ENCODE measurements around the gene ULBP2.
A peak's percentile ranks its signal among the peaks of the same experiment; 100 is the strongest.
"Not testable (repeated sequence)": the region's sequence is repeated elsewhere in the genome, so short reads cannot be mapped to it uniquely, and the experiment has no call there.

ULBP2 gene

DNA sequence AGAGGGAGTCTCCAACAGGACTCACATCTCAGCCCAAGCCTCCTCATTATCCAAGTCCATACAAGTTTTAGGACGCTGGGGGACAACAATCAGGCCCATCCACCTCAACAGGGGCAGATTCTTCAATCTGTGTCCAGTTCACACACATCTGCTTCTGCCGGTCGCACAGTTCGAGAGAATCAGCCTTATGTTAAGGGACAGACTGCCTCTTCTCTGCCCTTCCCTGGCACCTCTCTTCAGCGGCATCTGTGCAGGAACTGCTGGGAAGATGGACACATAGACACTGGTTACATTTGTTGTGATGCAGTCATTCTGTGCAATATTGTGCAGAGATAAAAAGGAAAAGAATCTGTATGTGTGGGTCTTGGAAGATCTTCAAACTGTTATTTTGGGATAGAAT lies 43.0 kb downstream of the ULBP2 start:
- H3K4me3 ChIP-seq = no peak overlapping the region
- H4K20me1 ChIP-seq = peaks cover 29% of the 10 kb centered on the region
- H3K4me2 ChIP-seq = no peak overlapping the region
- no peak overlapping the region for H3K9ac ChIP-seq
- H3K36me3 ChIP-seq = no peaks in the 10 kb centered on the region
- H3K9me3 ChIP-seq = peaks cover 35% of the 10 kb centered on the region
- TF ChIP-seq Cebpa-rat (IDR thresholded peaks at IDR 0.05) = no peak
- H3K4me1 ChIP-seq = peaks cover 6% of the 10 kb centered on the region
- H3K27me3 ChIP-seq = peaks cover 86% of the 10 kb centered on the region
- no peak overlapping the region for H3K27ac ChIP-seq

DNA sequence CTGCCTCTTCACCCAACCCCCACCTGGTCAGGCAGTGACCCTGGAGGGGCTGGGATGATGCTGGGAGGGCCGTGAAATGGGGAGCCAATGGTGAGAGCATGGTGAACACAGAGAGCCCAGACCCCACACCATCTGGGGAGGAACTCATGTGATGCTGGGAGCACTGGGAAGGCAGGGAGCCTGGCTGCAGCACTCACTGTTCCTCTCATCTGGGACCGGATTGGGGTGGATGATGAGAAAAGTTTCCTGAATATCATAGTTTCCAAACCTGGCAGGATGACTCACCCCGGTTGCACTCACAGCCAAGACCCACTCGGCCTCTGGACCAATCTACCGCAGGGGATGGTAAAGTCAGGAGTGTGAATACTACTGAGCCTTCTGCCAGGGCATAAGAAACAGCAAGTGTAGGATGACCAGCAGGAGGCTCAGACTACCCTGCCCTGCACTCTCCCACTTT lies 43.7 kb downstream of the ULBP2 start:
- Histone ChIP-seq H3K9ac (no peak overlapping the region), H3K27me3 (peaks cover 93% of the 10 kb centered on the region), H3K36me3 (no peaks in the 10 kb centered on the region), H4K20me1 (peaks cover 37% of the 10 kb centered on the region), H3K4me1 (peaks cover 13% of the 10 kb centered on the region), H3K4me3 (no peak overlapping the region), H3K27ac (no peak overlapping the region), H3K4me2 (no peak overlapping the region), H3K9me3 (peaks cover 35% of the 10 kb centered on the region)
- no peak for TF ChIP-seq Cebpa-rat (IDR thresholded peaks at IDR 0.05)

DNA sequence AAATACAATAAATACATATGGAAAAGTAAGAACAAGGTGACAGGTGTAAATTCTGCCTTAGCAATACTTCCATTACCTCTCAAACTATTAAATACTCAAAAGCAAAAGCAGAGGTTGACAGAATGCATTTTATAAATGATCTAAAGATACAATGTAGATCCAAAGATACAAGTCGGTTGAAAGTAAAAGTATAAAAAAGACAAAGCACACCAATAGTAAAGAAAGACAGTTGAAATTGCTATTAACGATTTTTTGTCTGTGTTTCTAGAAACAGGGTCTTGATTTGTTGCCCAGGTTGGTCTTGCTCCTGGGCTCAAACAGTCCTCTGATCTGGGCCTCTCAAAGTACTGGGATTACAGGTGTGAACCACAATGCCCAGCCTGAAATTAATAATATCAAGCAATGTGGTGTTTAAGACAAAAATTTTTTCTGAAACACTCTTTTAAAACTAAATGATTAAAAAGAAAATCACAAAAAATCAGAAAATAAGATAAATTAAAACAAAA lies 45.8 kb downstream of the ULBP2 start:
- peaks cover 100% of the 10 kb centered on the region for H3K27me3 ChIP-seq
- H3K36me3 ChIP-seq = no peaks in the 10 kb centered on the region
- no peak overlapping the region for H3K4me2 ChIP-seq
- H3K4me1 ChIP-seq = peaks cover 24% of the 10 kb centered on the region
- peaks cover 35% of the 10 kb centered on the region for H3K9me3 ChIP-seq
- peaks cover 58% of the 10 kb centered on the region for H4K20me1 ChIP-seq
- H3K27ac ChIP-seq = no peak overlapping the region
- no peak for TF ChIP-seq Cebpa-rat (IDR thresholded peaks at IDR 0.05)
- no peak overlapping the region for H3K9ac ChIP-seq
- H3K4me3 ChIP-seq = no peak overlapping the region; the same call in 1 of the 2 replicates

DNA sequence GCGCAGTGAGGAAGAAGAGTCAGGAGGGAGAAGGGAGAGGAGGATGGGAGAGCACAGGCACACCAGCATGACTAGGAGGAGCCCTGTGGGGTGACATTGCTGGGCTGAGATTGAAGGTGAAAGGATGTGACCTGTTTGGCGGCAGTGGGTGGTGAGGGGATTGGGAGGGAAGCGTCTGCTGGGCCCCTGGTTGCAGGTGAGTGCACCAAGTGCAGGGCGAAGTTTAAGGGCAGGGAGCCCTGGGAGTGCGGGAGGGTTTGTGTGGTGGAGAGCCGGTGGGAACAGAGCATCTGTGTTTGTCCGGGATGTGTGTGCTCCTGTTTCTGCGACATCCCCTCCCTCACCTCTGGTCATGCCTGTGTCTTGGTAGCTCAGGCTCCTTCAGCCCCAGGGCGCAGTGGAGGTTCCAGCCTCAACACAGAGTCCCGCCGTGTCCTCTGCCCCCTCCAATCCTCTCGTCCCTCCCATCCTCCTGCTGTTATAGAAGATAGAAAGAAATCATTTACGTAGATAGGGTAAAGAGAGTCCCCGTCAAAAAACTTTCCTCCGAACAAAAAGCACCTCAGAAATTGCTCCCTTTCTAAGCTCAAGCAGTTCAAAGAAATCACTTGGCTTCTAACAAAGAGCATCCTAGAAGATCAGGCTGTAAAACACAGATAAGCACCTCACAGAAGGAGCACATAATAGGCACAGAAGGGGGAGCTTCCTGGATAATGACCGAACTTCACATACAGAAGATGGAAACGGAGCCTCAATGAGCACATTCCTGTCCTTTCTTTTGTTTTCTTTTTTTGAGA lies 46.9 kb downstream of the ULBP2 start:
- H3K4me3 ChIP-seq = peak overlapping the region; percentile 6; the same call in 1 of the 2 replicates
- H3K36me3 ChIP-seq = no peaks in the 10 kb centered on the region
- H3K9me3 ChIP-seq = peaks cover 35% of the 10 kb centered on the region
- H3K9ac ChIP-seq = no peak overlapping the region
- H4K20me1 ChIP-seq = peaks cover 61% of the 10 kb centered on the region
- no peak overlapping the region for H3K4me2 ChIP-seq
- H3K4me1 ChIP-seq = peaks cover 24% of the 10 kb centered on the region
- H3K27ac ChIP-seq = no peak overlapping the region
- H3K27me3 ChIP-seq = peaks cover 100% of the 10 kb centered on the region
- no peak for TF ChIP-seq Cebpa-rat (IDR thresholded peaks at IDR 0.05)

DNA sequence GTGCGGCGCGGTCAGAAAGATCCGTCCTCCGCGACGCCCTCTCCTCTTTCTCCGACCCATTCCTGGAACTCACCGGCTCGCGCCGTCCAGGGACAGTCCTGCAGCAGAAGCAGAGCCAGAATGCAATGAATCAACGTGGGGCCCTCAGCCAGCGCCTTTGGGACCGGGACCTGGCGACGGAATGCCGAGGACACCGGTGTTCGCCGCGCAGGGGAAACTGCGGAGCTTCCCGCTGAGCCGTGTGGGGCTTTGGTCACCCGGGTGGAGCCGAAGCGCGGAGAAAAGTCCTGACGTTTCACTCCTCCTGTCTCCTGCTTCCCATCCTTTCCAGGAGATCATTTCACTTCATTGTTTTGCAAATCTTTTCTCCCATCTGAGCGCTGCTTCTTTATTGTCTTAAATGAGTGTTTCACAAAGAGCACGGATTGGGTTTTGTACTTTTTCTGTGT lies 48.4 kb downstream of the ULBP2 start:
- Histone ChIP-seq H3K9ac (no peak overlapping the region), H3K4me2 (peak overlapping the region; percentile 91), H3K27ac (no peak overlapping the region), H3K4me3 (peak overlapping the region; percentile 60), H3K4me1 (peaks cover 24% of the 10 kb centered on the region), H3K36me3 (no peaks in the 10 kb centered on the region), H4K20me1 (peaks cover 52% of the 10 kb centered on the region), H3K27me3 (peaks cover 100% of the 10 kb centered on the region), H3K9me3 (peaks cover 34% of the 10 kb centered on the region)
- no peak for TF ChIP-seq Cebpa-rat (IDR thresholded peaks at IDR 0.05)

DNA sequence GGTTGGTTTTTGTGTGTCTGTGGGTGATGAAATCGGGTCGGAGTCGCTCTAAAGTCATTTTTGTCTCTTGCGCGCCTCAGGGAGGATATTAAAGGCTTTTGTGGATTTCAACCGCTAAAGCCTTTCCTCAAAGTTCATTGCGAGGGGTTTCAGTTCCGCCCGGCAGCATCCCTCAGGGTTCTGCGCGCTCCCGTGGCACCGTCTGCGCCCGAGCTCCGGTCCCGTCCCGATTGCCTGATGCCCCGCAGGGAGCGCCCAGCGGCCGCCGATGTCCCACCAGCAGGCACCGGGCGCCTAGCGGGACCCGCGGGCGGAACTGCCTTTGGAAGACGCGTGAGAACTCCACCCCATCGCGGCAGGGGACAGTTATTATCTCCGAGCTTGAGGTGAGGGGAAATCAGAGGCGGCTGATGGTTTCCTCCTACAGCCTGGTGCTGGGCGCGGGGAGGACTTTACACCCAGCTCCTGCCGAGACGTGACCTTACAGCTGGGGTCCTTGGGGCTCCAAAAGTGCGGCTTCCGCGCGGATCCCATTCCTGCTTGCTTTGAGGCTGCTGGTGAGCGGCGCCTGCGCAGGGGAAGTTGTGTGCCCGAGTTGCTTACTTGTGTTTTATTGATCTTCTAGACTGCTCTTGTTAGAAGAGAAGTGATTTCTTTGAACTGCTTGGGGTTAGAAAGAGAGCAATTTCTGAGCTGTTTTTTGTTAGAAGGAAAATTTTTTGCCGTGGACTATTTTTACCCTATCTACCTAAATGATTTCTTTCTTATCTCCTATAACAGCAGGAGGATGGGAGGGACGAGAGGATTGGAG lies 49.1 kb downstream of the ULBP2 start:
- peaks cover 28% of the 10 kb centered on the region for H3K9me3 ChIP-seq
- no peaks in the 10 kb centered on the region for H3K36me3 ChIP-seq
- H3K4me3 ChIP-seq = peak overlapping the region; percentile 60
- H3K9ac ChIP-seq = no peak overlapping the region
- H3K4me1 ChIP-seq = peaks cover 24% of the 10 kb centered on the region
- H3K27ac ChIP-seq = no peak overlapping the region
- H3K4me2 ChIP-seq = peak overlapping the region; percentile 91
- no peak for TF ChIP-seq Cebpa-rat (IDR thresholded peaks at IDR 0.05)
- H4K20me1 ChIP-seq = peaks cover 49% of the 10 kb centered on the region
- H3K27me3 ChIP-seq = peaks cover 100% of the 10 kb centered on the region

DNA sequence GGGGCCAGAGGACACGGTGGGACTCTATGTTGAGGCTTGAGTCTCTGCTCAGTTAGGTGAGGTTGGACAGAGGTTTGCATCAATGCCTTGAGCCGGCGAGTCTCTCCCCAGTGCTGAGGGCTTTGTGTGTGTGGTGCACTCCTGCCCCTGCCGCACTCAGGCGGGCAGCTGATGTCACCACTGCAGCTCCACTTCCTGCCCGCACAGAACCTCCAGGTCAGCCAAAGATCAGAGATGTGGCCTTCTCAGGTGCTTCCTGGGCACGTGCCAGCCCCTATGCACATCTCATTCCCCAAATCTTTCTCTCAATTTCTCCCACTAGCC lies 49.6 kb downstream of the ULBP2 start:
- H3K9me3 ChIP-seq = peaks cover 28% of the 10 kb centered on the region
- H3K36me3 ChIP-seq, H3K9ac ChIP-seq, H3K27ac ChIP-seq: not testable (repeated sequence)
- H3K4me1 ChIP-seq = peaks cover 24% of the 10 kb centered on the region
- peak overlapping the region; percentile 91 for H3K4me2 ChIP-seq
- peaks cover 49% of the 10 kb centered on the region for H4K20me1 ChIP-seq
- H3K4me3 ChIP-seq = peak overlapping the region; percentile 60
- peaks cover 97% of the 10 kb centered on the region for H3K27me3 ChIP-seq

DNA sequence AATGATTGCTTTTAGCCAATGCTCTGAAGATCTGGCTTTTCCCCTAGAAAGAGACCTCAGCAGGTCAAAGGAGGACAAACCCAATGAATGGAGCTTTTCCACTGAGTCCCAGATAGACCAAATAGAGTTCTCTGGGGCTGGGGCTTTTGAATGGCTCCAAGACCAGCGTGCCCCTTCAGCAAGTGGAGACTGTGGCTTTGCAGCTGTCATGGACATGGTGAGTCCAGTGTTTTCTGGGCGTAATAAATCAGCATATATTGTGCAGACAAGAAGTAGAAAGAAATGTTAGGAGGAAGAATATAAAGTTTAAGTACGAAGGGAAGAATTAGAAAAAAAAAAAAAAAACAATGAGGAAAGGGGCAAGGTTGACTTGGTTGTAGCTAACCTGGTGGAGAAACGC lies 50.0 kb downstream of the ULBP2 start:
- H3K36me3 ChIP-seq = no peaks in the 10 kb centered on the region
- no peak for TF ChIP-seq Cebpa-rat (IDR thresholded peaks at IDR 0.05)
- H3K27ac ChIP-seq = no peak overlapping the region
- peaks cover 93% of the 10 kb centered on the region for H3K27me3 ChIP-seq
- H3K4me2 ChIP-seq = no peak overlapping the region
- no peak overlapping the region for H3K9ac ChIP-seq
- peaks cover 24% of the 10 kb centered on the region for H3K4me1 ChIP-seq
- H4K20me1 ChIP-seq = peaks cover 49% of the 10 kb centered on the region
- H3K4me3 ChIP-seq = no peak overlapping the region
- peaks cover 24% of the 10 kb centered on the region for H3K9me3 ChIP-seq

DNA sequence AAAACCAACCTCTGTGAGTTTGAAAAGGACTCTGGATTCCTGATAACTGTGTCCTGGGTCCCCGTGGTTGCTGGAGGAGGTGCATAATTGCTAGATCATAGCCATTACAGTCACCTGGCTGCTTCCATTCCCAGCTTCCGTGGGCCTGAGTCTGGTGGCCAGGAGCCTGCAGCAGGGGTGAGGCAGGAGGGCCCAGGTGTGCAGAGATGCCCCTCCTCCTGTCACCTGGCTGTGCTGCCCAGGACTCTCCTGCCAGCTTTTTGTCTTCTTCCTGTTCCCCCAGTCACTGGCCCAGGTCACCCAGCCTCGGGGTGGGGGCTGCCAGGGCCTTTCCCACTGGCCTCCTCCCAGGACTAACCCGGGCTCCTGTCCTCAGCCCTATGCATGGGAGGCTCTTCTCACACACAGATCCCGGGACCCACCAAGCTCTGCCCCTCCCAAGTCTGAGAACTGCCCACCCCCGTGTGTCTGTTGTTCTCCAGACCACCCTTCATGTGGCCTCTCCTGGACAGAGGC lies 53.5 kb downstream of the ULBP2 start:
- Histone ChIP-seq H3K4me1 (peaks cover 13% of the 10 kb centered on the region), H3K9ac (no peak overlapping the region), H3K4me2 (no peak overlapping the region), H3K27ac (no peak overlapping the region), H3K27me3 (peaks cover 58% of the 10 kb centered on the region), H3K9me3 (no peaks in the 10 kb centered on the region), H3K36me3 (no peaks in the 10 kb centered on the region), H4K20me1 (peaks cover 32% of the 10 kb centered on the region), H3K4me3 (no peak overlapping the region)
- no peak for TF ChIP-seq Cebpa-rat (IDR thresholded peaks at IDR 0.05)

DNA sequence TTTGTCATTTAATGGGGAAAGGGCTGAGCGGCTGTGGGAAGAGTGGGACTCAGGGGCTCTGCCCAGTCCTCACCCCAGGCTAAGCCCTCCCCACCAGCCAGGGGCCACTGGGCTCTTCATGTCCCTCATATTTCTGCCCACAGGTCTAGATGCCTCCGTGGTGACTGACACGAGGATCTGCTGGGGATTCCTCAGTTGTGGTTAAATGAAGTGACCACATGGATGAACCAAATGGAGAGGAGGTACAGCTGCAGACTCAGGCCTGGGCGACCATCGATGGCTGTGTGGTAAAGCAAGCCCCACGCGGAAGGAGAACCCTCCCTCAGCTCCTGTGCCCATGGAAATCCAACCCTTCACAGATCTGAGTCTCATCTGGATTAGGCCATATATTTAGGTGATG lies 54.2 kb downstream of the ULBP2 start:
- TF ChIP-seq Cebpa-rat (IDR thresholded peaks at IDR 0.05) = no peak
- peaks cover 51% of the 10 kb centered on the region for H3K27me3 ChIP-seq
- no peak overlapping the region for H3K4me3 ChIP-seq
- no peak overlapping the region for H3K9ac ChIP-seq
- peaks cover 25% of the 10 kb centered on the region for H4K20me1 ChIP-seq
- H3K4me2 ChIP-seq = no peak overlapping the region
- no peaks in the 10 kb centered on the region for H3K36me3 ChIP-seq
- no peaks in the 10 kb centered on the region for H3K9me3 ChIP-seq
- no peak overlapping the region for H3K27ac ChIP-seq
- peaks cover 6% of the 10 kb centered on the region for H3K4me1 ChIP-seq

All from BLaER1 (cell line).